ENCODE data around the gene HAGHL.
"Not testable (repeated sequence)": the region's sequence is repeated elsewhere in the genome, so short reads cannot be mapped to it uniquely, and the experiment has no call there.

Gene HAGHL

DNA sequence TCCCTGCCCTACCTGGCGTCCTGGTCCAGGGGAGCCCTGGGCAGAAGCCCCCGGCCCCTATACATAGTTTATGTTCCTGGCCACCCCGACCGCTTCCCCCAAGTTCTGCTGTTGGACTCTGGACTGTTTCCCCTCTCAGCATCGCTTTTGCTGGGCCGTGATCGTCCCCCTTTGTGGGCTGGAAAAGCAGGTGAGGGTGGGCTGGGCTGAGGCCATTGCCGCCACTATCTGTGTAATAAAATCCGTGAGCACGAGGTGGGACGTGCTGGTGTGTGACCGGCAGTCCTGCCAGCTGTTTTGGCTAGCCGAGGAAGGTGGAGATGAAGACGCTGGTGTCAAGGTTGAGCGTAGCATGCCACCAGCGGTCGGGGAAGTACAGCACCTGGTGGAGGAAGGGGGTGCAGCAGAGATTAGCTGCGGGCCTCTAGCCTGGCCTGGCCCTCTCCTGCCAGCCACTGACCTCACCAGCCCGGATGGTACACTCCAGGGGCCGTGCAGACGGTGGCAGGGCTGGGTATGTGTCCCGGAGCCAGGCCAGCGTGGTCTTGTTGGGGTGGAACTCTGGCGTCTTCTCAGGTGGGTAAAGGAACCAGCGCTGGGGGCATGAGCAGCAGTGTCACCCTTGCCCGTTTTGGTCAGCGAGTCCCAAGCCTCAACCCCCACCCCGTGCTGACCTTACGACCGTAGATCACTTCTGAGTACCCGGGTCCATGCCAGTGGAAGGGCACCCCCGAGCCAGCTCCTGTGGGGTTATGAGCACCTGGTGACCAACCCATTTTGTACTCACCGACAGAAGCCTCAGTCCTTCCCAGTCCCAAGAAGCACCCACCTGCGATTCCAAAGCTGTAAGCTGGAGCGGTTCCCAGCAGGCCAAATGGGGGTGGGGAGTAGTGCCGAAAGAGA lies 44.2 kb upstream of the HAGHL start:
- no peaks in the 10 kb centered on the region for H3K9me3 ChIP-seq (ENCODE audit: control insufficient read depth, insufficient read depth, low read length)
- no peaks in the 10 kb centered on the region for H3K27me3 ChIP-seq (ENCODE audit: control insufficient read depth, insufficient read depth, low read length)
- peak overlapping the region; percentile 90 for H3K4me3 ChIP-seq (ENCODE audit: low read depth, low read length)
- H3K9ac ChIP-seq (ENCODE audit: low read depth, low read length), result no peak overlapping the region
- no peak overlapping the region for H3K27ac ChIP-seq (ENCODE audit: low read depth, low read length)
- peaks cover 20% of the 10 kb centered on the region for H3K4me1 ChIP-seq (ENCODE audit: control insufficient read depth, insufficient read depth, low read length)
- H3K36me3 ChIP-seq (ENCODE audit: control insufficient read depth, insufficient read depth, low read length), result peaks cover 45% of the 10 kb centered on the region

DNA sequence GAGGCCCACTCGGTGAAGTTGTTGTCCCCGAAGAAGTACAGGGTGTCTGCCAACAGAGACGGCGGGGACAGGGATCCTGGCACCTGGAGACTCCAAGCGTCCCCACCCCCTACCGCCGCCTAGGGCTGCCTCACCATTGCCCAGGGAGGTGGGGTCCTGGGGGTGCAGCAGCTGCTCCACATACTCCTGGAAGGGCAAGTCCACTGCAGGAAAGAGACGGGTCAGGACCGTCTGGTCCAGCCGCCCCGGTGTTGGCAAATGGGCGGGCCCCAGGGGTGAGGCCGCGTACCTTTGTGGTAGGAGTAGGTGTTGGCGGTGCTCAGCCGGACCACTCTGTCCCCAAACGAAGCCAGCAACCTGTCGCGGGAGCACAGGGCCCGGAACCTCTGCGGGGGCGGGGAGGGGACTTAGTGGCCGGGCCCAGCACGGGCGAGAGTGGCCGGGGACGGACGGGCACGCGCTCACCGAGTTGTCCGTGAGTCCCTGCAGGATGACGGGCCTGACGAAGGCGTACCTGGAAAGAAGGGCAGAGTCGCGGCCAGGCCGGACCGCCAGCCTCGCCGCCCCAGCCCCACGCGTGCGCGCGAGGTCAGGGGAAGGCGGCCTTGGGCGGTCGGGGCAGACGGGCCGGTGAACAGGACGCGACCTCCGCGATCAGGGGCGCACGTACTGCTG lies 43.4 kb upstream of the HAGHL start:
- H3K9ac ChIP-seq (ENCODE audit: low read depth, low read length), result peak overlapping the region; percentile 80
- peaks cover 49% of the 10 kb centered on the region for H3K36me3 ChIP-seq (ENCODE audit: control insufficient read depth, insufficient read depth, low read length)

DNA sequence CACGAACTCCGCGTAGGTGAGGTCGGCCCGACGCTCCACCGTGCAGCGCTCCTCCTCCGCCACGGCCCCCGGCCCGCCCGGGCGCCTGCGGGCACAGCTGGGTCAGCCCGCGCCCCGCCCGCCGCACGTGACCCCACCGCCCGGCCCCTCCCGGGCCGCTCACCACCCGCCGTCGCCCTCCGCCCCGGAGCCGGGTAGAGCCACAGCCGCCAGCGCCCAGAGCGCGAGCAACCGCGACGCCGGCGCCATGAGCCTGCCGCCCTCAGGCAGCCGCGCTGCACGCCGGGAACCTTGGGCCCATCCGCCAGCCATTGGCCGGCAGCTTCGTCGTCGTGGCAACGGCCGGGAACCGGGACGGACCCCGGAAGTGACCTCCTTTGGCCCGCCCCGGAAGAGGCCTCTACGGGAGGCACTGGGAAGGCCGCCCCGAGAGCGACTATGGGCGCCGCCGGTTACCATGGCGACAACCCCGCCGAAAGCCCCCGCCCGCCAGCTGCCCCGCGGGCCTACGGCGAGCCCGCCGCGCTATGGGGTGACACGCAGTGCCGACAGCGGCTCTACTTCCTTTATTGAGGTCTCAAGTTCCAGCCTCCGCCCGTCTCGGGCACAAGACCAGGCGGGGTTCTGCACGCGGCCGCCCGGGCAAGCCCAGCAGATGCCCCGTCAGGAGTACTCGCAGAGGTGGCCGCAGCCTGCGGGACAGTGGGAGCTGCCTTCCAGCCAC lies 42.7 kb upstream of the HAGHL start, which contains the start of gene JMJD8:
TSS of gene JMJD8 (minus strand) at position 264 of the 724 bp plus-strand sequence. CDS start at position 249, 15 bp downstream.
- H3K36me3 ChIP-seq (ENCODE audit: control insufficient read depth, insufficient read depth, low read length), result peaks cover 49% of the 10 kb centered on the region

More for the DNA sequence above, 43.4 kb upstream of the HAGHL start:
- H3K27me3 ChIP-seq (ENCODE audit: control insufficient read depth, insufficient read depth, low read length), result no peaks in the 10 kb centered on the region
- H3K9me3 ChIP-seq (ENCODE audit: control insufficient read depth, insufficient read depth, low read length), result no peaks in the 10 kb centered on the region
- H3K4me1 ChIP-seq (ENCODE audit: control insufficient read depth, insufficient read depth, low read length), result peaks cover 19% of the 10 kb centered on the region
- peak overlapping the region; percentile 90 for H3K4me3 ChIP-seq (ENCODE audit: low read depth, low read length)
- H3K27ac ChIP-seq (ENCODE audit: low read depth, low read length), result peak overlapping the region; percentile 76

DNA sequence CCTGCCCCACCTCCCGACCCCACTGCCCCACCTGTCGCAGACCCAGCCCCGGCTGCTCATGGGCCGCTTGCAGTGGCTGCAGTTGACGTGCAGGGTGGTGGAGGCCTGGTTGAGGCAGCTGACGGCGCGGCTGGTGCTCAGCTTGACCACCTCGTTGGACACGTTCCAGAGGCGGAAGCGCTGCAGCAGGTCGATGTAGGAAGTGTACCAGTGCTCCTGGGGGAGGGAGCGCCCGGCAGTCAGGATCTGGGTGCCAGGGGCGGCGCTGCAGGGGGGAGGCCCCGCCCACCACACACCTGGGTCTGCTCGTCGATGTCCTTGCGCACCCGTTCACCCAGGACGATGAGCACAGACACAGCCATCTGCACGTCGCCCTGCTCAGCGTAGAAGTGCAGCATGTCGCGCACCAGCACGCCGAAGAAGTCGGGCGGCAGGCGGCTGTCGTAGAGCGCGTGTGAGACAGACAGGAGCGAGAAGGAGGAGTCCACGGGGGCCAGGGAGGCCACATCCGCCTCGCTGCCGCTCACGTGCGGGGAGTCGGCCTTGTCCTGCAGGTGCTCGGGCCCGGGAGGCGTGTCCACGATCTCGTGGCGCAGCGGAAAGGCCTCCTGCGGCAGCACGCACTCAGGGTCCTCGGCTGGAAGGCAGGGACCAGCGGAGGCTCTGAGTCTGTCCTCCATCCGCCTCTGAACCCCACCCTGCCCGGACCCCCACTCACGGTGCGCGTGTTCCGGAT lies 41.8 kb upstream of the HAGHL start:
- Histone ChIP-seq H3K27ac (ENCODE audit: low read depth, low read length) (no peak overlapping the region), H3K36me3 (ENCODE audit: control insufficient read depth, insufficient read depth, low read length) (peaks cover 49% of the 10 kb centered on the region), H3K9ac (ENCODE audit: low read depth, low read length) (no peak overlapping the region), H3K4me1 (ENCODE audit: control insufficient read depth, insufficient read depth, low read length) (peaks cover 16% of the 10 kb centered on the region), H3K4me3 (ENCODE audit: low read depth, low read length) (no peak overlapping the region), H3K9me3 (ENCODE audit: control insufficient read depth, insufficient read depth, low read length) (no peaks in the 10 kb centered on the region), H3K27me3 (ENCODE audit: control insufficient read depth, insufficient read depth, low read length) (no peaks in the 10 kb centered on the region)

More for the DNA sequence above, 42.7 kb upstream of the HAGHL start, which contains the start of gene JMJD8:
- peak within 1 kb of the TSS; percentile 90 for H3K4me3 ChIP-seq (ENCODE audit: low read depth, low read length)
- peaks cover 13% of the 10 kb centered on the region for H3K4me1 ChIP-seq (ENCODE audit: control insufficient read depth, insufficient read depth, low read length)
- H3K27me3 ChIP-seq (ENCODE audit: control insufficient read depth, insufficient read depth, low read length), result no peaks in the 10 kb centered on the region
- peak within 1 kb of the TSS; percentile 80 for H3K9ac ChIP-seq (ENCODE audit: low read depth, low read length)
- H3K27ac ChIP-seq (ENCODE audit: low read depth, low read length), result peak within 1 kb of the TSS; percentile 76
- no peaks in the 10 kb centered on the region for H3K9me3 ChIP-seq (ENCODE audit: control insufficient read depth, insufficient read depth, low read length)

DNA sequence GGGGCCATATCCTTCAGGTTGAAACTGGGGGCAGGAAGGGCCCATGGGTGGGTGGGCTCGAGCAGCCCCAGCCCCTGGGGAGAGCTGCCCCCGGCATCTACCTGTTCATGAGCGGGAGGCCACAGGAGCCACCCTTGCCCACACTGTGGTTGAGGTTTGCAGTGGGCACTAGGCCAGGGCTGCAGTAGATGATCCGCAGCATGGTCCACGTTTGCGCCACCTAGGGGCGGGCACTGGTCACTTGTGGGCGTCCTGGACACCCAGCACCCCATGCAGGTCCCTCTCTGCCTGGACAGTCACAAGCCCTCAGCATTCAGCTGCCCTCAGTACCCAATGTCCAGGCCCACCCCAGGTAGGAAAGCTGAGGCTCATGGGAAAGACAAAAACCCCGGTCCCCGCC lies 40.9 kb upstream of the HAGHL start:
- no peak overlapping the region for H3K4me3 ChIP-seq (ENCODE audit: low read depth, low read length)
- H3K27ac ChIP-seq (ENCODE audit: low read depth, low read length), result no peak overlapping the region
- H3K36me3 ChIP-seq (ENCODE audit: control insufficient read depth, insufficient read depth, low read length), result peaks cover 49% of the 10 kb centered on the region
- 0 out of 2 replicates have a peak, but pooled peaks cover 2% of the 10 kb centered on the region for H3K27me3 ChIP-seq (ENCODE audit: control insufficient read depth, insufficient read depth, low read length)
- peaks cover 16% of the 10 kb centered on the region for H3K4me1 ChIP-seq (ENCODE audit: control insufficient read depth, insufficient read depth, low read length)
- no peak overlapping the region for H3K9ac ChIP-seq (ENCODE audit: low read depth, low read length)
- no peaks in the 10 kb centered on the region for H3K9me3 ChIP-seq (ENCODE audit: control insufficient read depth, insufficient read depth, low read length)

DNA sequence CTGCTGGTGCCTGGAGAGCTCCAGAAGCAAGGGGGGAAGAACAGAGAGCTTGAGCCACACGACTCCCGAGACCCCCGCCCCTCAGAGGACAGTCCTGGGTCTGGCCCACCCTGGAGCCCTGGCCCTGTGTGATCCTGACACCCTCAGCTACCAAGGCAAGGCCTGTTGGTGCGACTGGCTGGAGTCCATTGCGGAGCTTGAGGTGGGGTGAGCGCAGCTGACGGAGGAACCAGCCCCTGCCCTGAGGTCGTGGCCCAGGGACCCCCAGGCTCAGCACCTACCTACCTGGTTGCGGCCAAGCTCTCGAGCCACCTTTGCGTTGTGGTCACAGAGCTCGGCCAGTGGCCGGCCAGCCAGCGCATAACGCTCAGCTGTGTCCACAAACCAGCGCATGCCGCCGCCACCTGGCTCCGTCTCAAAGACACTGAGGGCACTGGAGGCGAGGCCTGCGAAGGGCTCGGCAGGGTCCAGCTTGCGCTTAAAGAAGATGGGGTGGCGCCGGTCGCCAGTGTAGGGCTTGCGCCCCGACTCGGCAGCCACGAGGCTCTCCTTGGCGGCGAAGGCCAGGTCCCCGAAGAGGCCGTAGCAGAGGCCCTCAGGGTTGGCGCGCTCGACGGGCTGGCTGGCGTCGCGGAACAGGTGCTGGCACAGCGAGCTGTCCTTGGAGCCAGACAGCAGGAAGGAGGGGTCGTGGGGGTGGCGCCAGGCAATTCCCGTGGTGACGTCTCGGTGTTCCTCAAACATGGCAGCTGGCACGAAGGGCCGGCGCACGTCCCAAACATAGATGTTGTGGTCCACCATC lies 40.2 kb upstream of the HAGHL start:
- H3K9me3 ChIP-seq (ENCODE audit: control insufficient read depth, insufficient read depth, low read length), result no peaks in the 10 kb centered on the region
- peaks cover 45% of the 10 kb centered on the region for H3K36me3 ChIP-seq (ENCODE audit: control insufficient read depth, insufficient read depth, low read length)
- no peak overlapping the region for H3K9ac ChIP-seq (ENCODE audit: low read depth, low read length)
- peaks cover 9% of the 10 kb centered on the region for H3K4me1 ChIP-seq (ENCODE audit: control insufficient read depth, insufficient read depth, low read length)
- H3K4me3 ChIP-seq (ENCODE audit: low read depth, low read length), result no peak overlapping the region
- H3K27me3 ChIP-seq (ENCODE audit: control insufficient read depth, insufficient read depth, low read length), result 0 out of 2 replicates have a peak, but pooled peaks cover 6% of the 10 kb centered on the region
- no peak overlapping the region for H3K27ac ChIP-seq (ENCODE audit: low read depth, low read length)

DNA sequence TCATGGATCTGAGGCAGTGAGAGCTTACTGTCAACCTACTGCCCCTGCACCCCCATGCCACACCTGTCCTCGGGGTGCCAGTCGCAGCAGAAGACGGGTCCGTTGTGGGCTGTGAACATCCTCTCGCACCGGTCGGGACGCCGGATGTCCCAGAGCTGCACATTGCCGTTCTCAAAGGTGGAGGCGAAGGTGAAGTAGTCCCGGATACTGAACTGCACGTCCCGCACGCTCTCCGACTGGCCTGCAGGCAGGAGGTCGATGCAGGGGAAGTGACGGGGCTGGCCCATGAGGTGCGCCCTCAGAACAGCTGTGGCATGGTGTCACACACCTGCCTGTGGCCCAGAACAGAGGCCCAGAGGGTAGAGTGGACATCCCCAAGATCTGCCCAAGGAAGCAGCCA lies 39.4 kb upstream of the HAGHL start:
- H3K36me3 ChIP-seq (ENCODE audit: control insufficient read depth, insufficient read depth, low read length), result peaks cover 36% of the 10 kb centered on the region

DNA sequence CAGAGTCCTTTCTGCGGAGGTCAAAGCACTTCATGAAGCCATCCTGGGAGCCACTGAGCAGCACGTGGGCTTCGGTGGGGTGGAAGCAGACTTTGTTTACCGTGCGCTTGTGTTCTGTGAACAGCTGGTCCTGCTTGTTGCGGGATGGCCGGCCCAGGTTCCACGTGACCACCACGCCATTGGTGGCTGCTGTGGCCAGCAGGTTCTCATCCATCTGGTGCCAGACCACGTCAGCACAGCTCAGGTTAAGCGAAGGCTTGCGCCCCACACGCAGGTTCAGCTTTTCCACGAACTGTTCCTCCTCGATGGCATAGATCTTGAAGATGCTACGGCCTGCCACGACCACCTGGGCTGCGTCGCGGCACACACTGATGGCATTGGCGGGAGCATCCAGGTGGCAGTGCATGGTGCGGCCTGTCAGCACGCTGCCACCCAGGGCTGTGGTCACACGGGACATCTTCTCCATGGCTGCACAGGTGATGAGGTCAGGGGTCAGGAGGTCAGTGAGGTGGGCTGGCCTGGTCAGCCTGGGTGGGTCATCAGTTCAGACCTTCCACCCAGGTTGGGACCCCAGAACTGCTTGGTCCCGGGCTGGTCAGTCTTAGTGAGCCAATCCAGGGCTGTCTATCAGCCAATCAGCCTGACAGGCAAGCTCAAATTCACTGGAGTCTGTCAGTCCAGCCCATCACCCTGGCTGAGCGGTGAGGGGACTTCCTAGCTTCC lies 37.6 kb upstream of the HAGHL start:
- peak overlapping the region; percentile 79; the same call in 1 of the 2 replicates for H3K9ac ChIP-seq (ENCODE audit: low read depth, low read length)
- H3K27ac ChIP-seq (ENCODE audit: low read depth, low read length), result peak overlapping the region; percentile 82
- H3K4me1 ChIP-seq (ENCODE audit: control insufficient read depth, insufficient read depth, low read length), result peaks cover 4% of the 10 kb centered on the region; the same call in 1 of the 2 replicates
- peak overlapping the region; percentile 93 for H3K4me3 ChIP-seq (ENCODE audit: low read depth, low read length)
- peaks cover 26% of the 10 kb centered on the region for H3K36me3 ChIP-seq (ENCODE audit: control insufficient read depth, insufficient read depth, low read length)
- H3K27me3 ChIP-seq (ENCODE audit: control insufficient read depth, insufficient read depth, low read length), result peaks cover 29% of the 10 kb centered on the region
- H3K9me3 ChIP-seq (ENCODE audit: control insufficient read depth, insufficient read depth, low read length), result no peaks in the 10 kb centered on the region

More for the DNA sequence above, 39.4 kb upstream of the HAGHL start:
- Histone ChIP-seq H3K27me3 (ENCODE audit: control insufficient read depth, insufficient read depth, low read length) (peaks cover 14% of the 10 kb centered on the region), H3K9me3 (ENCODE audit: control insufficient read depth, insufficient read depth, low read length) (no peaks in the 10 kb centered on the region), H3K9ac (ENCODE audit: low read depth, low read length) (no peak overlapping the region), H3K4me1 (ENCODE audit: control insufficient read depth, insufficient read depth, low read length) (peaks cover 9% of the 10 kb centered on the region), H3K4me3 (ENCODE audit: low read depth, low read length) (no peak overlapping the region), H3K27ac (ENCODE audit: low read depth, low read length) (no peak overlapping the region)

DNA sequence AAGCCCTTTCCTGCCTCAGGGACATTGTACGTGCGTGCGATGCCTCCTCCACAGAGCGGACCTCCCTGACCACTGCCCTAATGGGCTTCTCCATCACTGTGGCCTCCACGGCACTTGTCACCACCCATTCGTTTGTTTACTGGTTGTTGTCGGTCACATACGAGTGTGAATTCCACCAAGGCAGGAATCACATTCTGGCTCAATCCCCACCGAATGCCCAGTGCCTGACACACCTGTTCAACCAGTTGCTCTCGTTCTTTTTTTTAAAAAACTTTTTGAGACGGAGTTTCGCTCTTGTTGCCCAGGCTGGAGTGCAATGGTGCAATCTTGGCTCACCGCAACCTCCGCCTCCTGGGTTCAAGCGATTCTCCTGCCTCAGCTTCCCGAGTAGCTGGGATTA lies 35.7 kb upstream of the HAGHL start:
- H3K4me1 ChIP-seq (ENCODE audit: control insufficient read depth, insufficient read depth, low read length); H3K4me3 ChIP-seq (ENCODE audit: low read depth, low read length): not testable (repeated sequence)
- peaks cover 46% of the 10 kb centered on the region for H3K27me3 ChIP-seq (ENCODE audit: control insufficient read depth, insufficient read depth, low read length)

More for the DNA sequence above, 35.7 kb upstream of the HAGHL start:
- not testable (repeated sequence) for H3K27ac ChIP-seq (ENCODE audit: low read depth, low read length); H3K9me3 ChIP-seq (ENCODE audit: control insufficient read depth, insufficient read depth, low read length); H3K9ac ChIP-seq (ENCODE audit: low read depth, low read length)
- peaks cover 18% of the 10 kb centered on the region for H3K36me3 ChIP-seq (ENCODE audit: control insufficient read depth, insufficient read depth, low read length)

Measured in HUES48 (cell line).